HG03045 (cell line): Measurements from ENCODE around the gene TUBB4A.

Experiments used
- ATAC-seq: cut with Tn5 transposase; IDR thresholded peaks from one replicate; pipeline ENCODE4 v1.9.1; 2021; ENCODE audit warnings: mild to moderate bottlenecking, moderate library complexity; ENCODE audit not compliant: unreplicated experiment

TUBB4A gene

GRCh38 chr19:6498294-6499036 lies 3.6 kb downstream of the TUBB4A start:
- no peak for ATAC-seq

GRCh38 chr19:6495947-6496346 lies 6.2 kb downstream of the TUBB4A start:
- no peak for ATAC-seq

GRCh38 chr19:6494438-6495036 lies 7.6 kb downstream of the TUBB4A start:
- ATAC-seq: no peak

- no peak for ATAC-seq
These were observed 10.1 kb downstream of the TUBB4A start for GRCh38 chr19:6491802-6492592.

- no peak for ATAC-seq
These were observed 12.0 kb downstream of the TUBB4A start for GRCh38 chr19:6490134-6490533.

GRCh38 chr19:6489278-6490061 lies 12.6 kb downstream of the TUBB4A start:
- peak; percentile 64 for ATAC-seq

- no peak for ATAC-seq
These were observed 17.3 kb downstream of the TUBB4A start for GRCh38 chr19:6484831-6485230.

- ATAC-seq: no peak
These were observed 17.9 kb downstream of the TUBB4A start for GRCh38 chr19:6484230-6484629.

- no peak for ATAC-seq
These were observed 18.9 kb downstream of the TUBB4A start for GRCh38 chr19:6483235-6483634.

GRCh38 chr19:6482343-6482686 lies 19.8 kb downstream of the TUBB4A start:
- ATAC-seq: no peak

- ATAC-seq: peak; percentile 61
These were observed 20.4 kb downstream of the TUBB4A start, which contains the start of gene DENND1C for GRCh38 chr19:6481541-6482342. Gene DENND1C (minus strand): TSS chr19:6481787. CDS start chr19:6481695, 92 bp downstream.

- ATAC-seq: peak; percentile 14
These were observed 21.2 kb downstream of the TUBB4A start for GRCh38 chr19:6480848-6481415.

- no peak for ATAC-seq
These were observed 22.2 kb downstream of the TUBB4A start for GRCh38 chr19:6479836-6480398.

GRCh38 chr19:6478815-6479214 lies 23.3 kb downstream of the TUBB4A start:
- no peak for ATAC-seq

- no peak for ATAC-seq
These were observed 25.1 kb downstream of the TUBB4A start for GRCh38 chr19:6476896-6477431.

- ATAC-seq: no peak
These were observed 25.8 kb downstream of the TUBB4A start for GRCh38 chr19:6476155-6476895.

- ATAC-seq: no peak
These were observed 26.6 kb downstream of the TUBB4A start for GRCh38 chr19:6475321-6476108.

- ATAC-seq: no peak
These were observed 28.5 kb downstream of the TUBB4A start for GRCh38 chr19:6473647-6474046.
